Epithelial cell of esophagus (primary cell): ENCODE results near the gene L2HGDH.

Experiments used
- DNase-seq: peaks from one replicate; pipeline ENCODE4 v3.0.0; 2010; ENCODE audit warnings: low read depth
- H3K4me3 ChIP-seq: 2 replicates; pipeline ENCODE4 v1.5.1; 2011; ENCODE audit warnings: mild to moderate bottlenecking, low read length, control low read depth
- TF ChIP-seq, protein P1 (sequence below): IDR thresholded peaks from 2 replicates; pipeline ENCODE4 v1.5.1; 2011; ENCODE audit warnings: low read depth, mild to moderate bottlenecking, low read length, control low read depth, inconsistent platforms; ENCODE audit not compliant: insufficient read depth; ENCODE audit errors: missing control alignments

The L2HGDH gene

DNA sequence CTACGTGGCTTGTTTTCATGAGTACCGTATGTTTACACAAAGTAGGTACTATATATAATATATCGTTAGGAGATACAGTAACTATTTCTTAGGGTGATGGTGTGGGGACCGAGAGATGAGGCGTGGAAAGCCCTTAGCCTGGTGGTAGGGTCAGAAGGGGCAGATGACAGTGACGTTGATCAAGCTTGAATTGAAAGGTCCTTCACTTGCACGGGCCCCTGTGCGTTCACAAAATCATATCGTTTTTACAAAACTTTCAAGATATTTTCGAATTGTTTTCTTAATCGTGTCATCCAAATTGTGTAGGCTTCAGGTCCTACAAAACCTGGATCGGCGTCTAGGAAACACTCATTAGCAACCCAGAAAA, 79.8 kb downstream of the L2HGDH start:
- TF ChIP-seq, protein P1, sequence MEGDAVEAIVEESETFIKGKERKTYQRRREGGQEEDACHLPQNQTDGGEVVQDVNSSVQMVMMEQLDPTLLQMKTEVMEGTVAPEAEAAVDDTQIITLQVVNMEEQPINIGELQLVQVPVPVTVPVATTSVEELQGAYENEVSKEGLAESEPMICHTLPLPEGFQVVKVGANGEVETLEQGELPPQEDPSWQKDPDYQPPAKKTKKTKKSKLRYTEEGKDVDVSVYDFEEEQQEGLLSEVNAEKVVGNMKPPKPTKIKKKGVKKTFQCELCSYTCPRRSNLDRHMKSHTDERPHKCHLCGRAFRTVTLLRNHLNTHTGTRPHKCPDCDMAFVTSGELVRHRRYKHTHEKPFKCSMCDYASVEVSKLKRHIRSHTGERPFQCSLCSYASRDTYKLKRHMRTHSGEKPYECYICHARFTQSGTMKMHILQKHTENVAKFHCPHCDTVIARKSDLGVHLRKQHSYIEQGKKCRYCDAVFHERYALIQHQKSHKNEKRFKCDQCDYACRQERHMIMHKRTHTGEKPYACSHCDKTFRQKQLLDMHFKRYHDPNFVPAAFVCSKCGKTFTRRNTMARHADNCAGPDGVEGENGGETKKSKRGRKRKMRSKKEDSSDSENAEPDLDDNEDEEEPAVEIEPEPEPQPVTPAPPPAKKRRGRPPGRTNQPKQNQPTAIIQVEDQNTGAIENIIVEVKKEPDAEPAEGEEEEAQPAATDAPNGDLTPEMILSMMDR, result no peak
- peak overlapping the region; percentile 56 for H3K4me3 ChIP-seq
- no peak for DNase-seq

DNA sequence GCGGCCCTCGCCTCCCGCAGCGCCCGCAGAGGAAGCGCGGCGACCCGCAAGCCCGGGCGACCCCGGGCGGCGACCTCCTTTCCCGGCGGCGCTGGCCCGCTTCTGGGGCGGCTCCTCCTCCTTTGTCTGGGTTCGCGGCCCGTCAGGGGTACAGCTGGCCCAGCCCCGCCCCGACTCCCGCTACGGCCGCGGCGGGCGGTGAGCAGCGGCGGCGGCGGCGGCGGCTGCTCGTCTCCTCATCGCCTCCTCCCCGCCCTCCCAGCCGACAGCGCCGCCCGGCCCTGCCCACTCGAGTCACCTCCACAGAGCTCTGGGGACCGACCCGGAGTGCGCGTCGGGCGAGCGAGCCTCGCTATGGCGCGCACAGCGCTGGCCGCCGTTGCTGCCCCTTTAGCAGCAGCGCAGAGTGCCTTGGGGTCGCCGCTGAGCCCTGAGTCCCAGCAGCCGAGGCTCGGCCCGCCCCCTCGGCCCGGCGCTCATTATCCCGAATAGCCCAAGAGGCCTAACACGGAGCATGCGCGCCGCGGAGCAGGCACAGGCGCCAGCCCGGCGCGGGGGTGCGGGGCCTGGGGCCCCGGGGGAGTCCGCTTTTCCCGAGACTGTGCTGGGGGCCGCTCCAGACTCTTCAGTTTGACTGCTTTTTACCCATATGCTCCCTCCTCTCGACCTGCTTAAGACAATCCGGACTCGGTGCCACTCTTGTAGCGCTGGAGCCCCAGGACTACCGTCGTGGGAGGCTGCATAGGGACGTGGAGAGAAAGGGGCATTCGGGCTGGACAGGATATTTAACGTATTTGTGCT, 80.4 kb downstream of the L2HGDH start, which contains the start of gene SOS2:
SOS2 (minus strand) TSS at position 104 of the 801 bp plus-strand sequence. CDS start 295 bp downstream, outside the sequence.
- peak within 1 kb of the TSS; percentile 56 for H3K4me3 ChIP-seq
- TF ChIP-seq, protein P1, result no peak
- DNase-seq, result peak; percentile 87

DNA sequence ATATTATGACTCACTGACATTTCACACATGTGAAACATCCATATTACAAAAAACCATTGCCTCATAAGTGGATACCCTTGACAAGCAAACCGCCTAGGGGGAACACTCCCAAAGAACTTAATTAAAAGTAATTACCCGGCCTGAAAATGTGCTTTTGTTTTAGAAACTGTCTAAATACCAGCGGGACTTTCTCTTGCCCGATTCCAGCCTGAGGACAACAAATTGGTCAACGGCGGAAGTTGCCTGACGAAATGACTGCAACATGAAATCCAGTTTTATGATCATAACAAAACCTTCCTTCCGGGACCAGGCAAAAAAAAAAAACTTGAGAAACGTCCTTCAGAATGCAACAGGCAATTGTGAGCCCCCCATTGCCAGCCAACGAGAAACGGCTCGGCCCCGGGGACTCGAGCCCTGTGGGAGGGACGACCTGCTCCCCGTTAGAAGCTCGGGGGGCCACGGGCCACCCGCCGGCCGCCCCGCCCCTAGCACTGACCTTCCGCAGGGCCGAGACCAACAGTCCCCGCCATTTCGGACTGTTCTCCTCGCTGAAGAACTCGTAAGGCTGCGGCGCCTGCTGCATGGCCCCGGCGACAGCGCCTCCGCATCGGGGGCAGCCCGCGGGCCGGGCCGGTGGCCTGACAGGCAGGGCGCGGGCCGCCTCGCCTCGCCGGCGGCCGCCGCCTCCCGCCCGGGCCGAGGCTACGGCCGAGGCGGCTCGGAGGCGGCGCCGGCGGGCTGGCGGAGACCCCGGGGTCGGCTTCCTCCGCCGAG, 81.1 kb downstream of the L2HGDH start:
- peak; percentile 88 for DNase-seq
- H3K4me3 ChIP-seq, result peak overlapping the region; percentile 56
- TF ChIP-seq, protein P1, result no peak

DNA sequence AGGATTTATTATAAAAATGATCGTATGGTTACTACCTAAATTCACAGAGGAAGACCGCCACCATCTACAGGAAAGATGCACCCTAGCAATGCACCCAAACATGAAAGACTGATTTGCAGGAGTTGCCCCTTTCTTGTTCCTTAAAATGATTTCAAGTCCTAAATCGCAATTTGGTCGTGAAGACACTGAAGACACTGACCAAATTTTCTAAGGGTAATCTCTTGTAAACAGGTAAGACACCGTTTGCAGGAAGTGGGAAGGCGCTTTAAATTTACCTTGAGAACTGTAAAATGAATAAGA, 81.7 kb downstream of the L2HGDH start:
- peak overlapping the region; percentile 56 for H3K4me3 ChIP-seq
- TF ChIP-seq, protein P1, result no peak
- no peak for DNase-seq

DNA sequence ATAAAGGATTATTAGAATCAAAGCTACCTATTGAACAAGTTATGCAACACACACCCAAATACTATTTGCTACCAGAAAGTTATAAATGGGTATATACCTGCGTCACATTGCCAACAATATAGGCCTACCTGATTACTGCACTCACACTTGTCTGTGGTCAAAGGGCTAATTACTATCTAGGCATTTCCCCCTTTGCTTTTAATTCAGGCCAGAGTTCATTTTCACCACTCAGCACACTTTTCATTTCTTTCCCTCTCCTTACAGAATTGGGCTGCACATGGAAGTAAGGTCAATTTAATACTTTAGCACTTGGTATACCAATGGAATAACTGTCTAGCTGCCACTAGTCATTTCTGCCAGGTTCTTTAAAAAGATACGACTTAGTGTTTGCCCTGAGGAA, 82.3 kb downstream of the L2HGDH start:
- DNase-seq, result no peak
- TF ChIP-seq, protein P1, result no peak
- peak overlapping the region; percentile 56 for H3K4me3 ChIP-seq

DNA sequence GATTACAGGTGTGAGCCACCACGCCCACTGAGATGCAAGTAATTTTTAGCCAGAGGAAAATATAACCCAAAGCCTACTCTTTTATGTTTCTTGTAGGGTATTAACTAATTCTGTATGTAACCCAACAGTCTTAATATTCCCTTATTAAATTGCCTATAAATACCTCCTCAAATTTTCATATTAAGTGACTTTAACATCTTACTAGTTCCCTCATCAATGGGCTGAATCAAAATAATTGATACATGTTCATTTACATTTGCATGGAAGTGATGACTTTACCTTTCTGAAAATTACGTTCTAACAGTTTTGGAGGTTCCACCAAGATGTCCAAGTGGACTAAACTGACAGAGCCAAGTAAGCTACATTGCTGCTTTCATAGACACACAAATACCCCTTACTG, 83.7 kb downstream of the L2HGDH start:
- no peak overlapping the region for H3K4me3 ChIP-seq
- DNase-seq, result no peak
- TF ChIP-seq, protein P1, result no peak
